HG03520 (cell line): Measurements from ENCODE around the gene FBXO27.
"Not testable (repeated sequence)": the region's sequence is repeated elsewhere in the genome, so short reads cannot be mapped to it uniquely, and the experiment has no call there.

Source experiments
- ATAC-seq: cut with Tn5 transposase; IDR thresholded peaks from one replicate; pipeline ENCODE4 v1.9.1; 2021; ENCODE audit warnings: mild to moderate bottlenecking, moderate library complexity; ENCODE audit not compliant: unreplicated experiment

The FBXO27 gene

DNA sequence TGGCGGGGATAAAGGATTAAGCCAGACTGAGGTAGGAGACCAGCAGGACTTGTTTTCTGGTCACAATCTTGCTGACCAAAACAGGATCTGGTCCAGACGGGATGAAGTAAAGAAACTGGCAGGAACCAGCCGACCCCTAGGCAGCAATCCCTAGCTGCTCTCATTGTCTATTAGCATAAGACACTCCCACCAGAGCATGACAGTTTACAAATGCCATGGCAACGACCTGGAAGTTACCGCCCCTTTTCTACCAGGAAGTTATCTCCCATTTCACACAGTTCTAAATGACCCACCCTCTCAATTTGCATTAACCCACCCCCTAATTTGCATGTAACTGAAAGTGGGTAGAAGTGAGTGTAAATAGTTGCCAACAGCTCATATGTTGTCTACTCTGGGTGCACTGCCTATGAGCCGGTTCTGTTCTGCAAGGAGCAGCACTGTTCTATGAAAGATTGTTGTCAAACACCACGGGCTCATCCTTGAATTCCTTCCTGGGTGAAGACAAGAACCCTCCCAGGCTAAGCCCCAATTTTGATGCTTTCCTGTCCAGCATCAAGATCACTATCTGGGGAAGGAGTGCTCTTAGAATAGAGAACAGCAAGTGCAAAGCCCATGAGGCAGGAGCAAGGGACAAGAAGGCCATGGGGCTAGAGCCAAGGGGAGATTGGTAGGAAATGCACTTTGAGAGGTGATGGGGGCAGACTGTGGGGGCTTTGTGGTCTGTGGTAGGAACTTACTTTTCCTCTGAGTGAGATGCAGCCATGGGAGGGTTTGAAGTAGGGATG is 13.9 kb upstream of the FBXO27 start:
- no peak for ATAC-seq

DNA sequence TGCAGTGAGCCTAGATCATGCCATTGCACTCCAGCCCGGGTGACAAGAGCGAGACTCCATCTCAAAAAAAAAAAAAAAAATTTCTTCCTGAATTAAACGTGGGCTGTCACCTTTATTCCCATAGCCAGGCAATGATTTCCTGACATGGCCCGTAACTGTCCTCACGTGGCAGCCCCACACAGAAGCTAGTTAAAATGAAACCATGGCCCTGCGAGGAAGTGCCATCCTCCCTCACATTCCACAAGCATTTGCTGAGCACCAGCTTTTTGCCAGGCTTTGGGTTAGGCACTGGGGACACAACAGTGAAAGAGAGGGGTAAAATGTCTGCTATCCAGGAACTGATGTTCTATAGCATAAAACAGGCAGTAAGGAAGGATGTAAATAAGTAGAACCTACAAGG is 13.2 kb upstream of the FBXO27 start:
- no peak for ATAC-seq

DNA sequence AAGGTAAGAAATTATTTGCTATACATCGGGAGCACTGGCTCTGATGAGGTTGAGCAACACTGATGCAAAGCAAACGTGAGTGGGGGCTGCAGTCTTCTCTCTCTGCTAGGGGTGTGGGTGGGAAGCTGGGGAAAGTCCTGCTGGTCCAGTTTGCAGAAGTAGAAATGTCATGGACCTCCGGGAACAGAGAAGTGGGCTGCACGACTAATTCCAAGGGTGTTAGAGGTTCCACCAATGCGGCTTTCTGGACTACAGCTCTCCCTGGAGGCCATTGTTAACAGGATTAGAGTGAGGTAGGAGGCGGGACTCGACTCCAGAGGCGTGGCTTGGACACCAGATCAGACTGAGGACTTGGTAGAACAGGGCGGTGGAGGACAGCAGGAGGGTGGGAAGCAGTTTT is 5.7 kb upstream of the FBXO27 start:
- no peak for ATAC-seq

DNA sequence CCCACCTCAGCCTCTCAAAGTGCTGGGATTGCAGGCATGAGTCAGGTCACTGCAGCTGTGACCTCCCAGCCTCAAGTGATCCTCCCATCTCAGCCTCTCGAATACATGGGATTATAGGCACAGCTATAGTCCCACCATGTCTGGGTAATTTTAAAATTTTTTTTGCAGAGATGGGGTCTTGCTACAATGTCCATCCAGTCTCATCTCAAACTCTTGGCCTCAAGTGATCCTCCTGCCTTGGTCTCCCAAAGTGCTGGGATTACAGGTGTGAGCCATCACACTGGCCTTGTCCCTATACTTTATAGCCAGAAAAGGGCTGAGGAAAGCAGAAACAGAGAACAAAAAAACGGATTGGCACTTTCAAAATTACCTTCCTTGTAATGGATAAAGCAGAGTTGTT is 4.8 kb upstream of the FBXO27 start:
- ATAC-seq = no peak

DNA sequence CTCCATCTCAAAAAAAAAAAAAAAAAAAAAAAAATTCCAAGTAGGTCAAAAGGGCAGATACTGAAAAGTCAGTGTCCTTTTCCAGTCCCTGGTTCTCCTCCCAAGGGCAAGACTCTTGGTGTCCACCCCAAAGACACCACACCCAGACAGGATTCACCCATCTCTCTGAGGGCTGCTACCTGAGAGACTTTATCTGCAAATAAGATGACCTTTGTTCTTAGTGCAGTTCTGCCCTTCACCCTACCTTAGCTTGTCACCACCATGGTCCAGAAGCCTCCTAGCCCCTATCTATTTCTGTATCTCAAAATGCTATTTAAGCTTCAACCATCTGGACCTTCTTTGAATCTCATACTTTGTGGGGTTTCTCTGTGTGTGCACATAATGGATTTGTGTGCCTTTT is 4.2 kb upstream of the FBXO27 start:
- ATAC-seq = no peak

DNA sequence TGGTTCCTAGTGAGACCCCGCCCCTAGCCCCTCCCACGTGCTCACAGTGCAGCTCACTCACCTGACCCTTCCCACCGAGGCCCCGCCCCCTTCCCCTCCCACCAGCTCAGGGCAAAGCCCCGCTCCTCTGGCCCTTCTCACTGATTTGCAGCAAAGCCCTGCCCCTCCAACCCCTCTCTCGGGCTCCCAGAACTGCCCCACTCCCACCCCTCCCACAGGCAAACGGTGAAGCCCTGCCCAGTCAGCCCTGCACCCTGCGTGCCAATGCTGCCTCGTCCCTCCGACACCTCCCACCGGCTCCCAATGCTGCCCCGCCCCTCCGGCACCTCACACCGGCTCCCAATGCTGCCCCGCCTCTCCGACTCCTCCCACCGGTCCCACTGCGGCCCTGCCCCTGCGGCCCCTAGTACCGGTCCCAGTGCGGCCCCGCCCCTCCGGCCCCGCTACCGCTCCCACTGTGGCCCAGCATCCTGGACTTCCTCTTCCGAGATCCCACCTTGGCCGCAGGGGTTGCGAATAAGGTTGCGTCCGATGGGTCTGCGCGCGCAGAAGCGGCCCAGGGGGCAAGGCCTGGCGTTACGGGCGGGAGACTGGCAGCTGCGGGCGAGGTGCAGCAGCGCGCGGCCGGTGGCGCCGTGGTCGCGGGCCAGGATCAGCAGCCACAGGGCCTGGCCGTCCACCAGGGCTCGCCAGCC is 834 bp downstream of the FBXO27 start:
- peak; percentile 76 for ATAC-seq

DNA sequence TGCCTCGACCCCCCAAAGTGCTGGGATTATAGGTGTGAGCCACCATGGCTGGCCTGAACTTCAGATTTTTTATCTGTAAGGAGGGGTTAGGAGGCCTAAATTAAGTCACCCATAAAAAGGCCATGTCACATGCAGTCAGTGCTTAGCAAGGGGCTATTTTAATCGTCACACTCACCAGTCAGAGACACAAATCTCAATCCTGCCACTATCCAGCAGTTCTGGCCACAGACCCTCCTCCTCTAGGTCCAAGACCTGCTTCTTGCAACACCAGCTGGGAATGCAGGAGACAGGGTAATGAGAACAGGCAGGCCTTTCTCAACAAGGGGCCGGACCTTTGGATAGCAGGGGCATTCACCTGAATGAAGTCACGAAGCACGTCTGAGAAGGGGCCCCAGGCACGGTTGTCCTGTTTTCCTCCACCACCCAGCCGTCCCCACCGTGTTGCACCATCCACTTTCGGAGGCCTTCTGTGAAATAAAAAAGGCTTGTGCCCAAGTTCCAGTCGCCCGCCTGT is 1.4 kb downstream of the FBXO27 start:
- no peak for ATAC-seq

DNA sequence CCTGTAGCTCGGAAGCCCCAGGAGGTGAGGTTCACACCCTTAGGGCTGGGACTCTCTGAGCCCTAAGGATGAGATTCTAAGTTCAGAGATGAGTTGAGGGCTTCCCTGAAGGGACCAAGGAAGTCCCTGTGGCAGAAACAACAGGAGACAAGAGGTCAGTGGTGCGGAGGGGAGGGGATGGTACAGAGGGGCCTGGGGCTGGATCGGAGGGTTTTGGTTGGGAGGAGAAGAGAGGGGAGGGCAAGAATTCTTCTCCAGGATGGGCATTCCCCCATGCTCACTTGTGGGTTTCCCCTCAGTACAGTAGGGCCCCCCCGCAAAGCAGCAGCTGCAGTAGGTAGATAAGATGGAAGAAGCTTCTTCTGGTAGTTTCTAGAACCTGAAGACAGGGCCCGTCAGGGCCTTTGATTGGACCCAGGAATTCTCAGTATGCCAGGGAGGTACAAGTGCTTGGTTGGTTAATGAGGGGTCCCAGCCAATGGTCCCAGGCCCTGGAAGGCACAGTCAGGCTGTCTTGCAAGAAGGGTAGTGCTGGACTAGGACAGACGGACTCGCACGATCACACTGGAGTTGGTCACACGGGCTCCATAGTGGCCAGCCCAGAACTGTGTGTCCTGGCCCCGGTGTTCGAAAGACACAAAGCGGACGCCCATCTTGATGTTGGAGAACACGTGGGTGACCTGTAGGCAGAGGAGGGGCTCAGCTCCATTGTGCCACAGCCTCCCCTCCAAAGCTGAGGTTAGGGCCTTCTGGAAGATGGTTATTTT is 7.3 kb downstream of the FBXO27 start:
- ATAC-seq = no peak

DNA sequence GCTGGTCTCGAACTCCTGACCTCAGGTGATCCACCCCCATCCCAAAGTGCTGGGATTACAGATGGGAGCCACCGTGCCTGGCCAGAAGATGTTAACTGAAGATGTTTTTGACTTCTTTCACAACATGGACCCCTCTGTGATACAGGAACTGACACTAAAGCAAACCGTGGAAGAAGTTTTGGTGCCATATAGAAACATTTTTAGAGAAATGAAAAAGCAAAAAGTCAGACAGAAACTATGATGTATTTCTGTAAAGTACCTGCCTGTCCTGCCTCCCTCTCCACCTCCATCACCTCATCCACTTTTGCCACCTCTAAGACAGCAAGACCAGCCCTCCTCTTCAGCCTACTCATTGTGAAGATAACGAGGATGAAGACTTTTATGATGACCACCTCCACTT is 11.3 kb downstream of the FBXO27 start:
- ATAC-seq = no peak

DNA sequence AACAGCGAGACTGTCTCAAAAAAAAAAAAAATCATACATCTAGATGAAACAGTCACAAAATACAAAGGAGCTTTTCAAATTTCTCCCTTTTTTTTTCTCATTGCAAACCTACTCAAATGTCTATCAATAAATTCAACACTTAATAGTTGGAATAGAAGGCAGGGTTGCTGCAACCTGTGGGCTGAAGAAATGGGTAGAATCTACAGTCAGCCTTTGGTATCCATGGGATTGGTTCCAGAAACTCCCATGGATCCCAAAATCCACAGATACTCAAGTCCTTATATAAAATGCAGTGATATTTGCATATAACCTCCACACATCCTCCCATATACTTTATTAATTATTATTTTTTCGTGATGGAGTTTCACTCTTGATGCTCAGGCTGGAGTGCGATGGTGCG is 14.7 kb downstream of the FBXO27 start:
- ATAC-seq = no peak

DNA sequence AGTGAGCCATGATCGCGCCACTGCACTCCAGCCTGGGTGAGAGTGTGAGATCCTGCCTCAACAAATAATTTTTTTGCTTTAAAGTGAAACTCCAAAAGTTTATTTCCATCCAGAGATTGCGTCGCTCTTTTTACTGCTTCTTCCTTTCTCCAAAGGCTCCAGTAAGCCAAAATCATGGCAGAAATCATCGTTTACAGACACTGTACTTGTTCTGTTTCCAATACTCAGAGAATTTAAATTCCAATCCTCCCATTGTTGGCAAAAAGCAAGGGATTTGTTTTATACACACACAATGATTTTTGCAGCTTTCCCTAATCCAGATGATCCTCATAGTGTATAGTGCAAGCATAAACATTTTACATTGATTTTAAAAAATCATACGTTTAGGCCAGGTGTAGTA is 15.3 kb downstream of the FBXO27 start:
- ATAC-seq = no peak

DNA sequence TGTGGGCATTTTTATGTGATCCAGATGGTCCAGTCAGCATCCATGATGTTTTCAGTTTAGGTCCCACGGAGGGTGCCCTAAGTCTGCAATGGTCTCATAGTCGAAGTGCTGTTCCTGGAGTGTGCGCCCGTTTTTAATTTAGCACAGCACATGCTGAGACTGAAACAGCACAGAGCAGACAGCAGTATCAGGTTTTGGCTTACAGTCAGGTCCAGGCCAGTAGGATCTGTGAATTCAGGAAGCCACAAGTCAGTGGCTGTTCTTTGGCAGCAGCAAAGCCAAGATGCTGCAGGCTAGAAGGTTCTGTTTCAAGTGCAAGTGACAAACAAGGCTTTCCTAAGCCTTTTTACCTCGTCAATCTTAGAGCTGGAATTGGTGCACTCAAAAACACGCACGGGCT is 18.3 kb downstream of the FBXO27 start:
- no peak for ATAC-seq

DNA sequence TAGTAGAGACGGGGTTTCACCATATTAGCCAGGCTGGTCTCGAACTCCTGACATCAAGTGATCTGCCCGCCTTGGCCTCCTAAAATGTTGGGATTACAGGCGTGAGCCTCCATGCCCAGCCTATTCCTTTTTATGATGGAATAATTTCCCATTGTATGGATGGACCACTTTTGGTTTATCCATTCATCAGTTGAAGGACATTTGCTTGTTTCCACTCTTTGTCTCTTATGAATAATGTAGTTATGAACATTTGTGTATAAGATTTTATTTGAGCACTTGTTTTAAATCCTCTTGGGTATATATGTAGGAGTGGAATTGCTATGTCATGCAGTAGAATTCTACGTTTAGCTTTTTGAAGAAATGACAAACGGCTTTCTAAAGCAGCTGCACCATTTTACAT is 23.3 kb downstream of the FBXO27 start:
- ATAC-seq = no peak

DNA sequence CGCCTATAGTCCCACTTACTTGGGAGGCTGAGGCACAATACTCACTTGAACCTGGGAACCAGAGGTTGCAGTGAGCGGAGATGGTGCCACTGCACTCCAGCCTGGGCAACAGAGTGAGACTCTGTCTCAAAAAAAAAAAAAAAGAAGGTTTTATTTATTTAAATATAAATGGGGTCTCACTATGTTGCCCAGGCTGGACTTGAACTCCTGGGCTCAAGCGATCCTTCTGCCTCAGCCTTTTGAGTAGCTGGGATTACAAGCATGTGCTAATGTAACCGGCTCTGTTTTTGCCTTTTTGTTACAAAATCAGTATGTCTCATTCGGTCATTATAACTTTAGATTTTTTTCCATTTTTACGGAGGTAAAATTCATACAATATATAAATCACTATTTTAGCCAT is 24.2 kb downstream of the FBXO27 start:
- ATAC-seq = no peak

DNA sequence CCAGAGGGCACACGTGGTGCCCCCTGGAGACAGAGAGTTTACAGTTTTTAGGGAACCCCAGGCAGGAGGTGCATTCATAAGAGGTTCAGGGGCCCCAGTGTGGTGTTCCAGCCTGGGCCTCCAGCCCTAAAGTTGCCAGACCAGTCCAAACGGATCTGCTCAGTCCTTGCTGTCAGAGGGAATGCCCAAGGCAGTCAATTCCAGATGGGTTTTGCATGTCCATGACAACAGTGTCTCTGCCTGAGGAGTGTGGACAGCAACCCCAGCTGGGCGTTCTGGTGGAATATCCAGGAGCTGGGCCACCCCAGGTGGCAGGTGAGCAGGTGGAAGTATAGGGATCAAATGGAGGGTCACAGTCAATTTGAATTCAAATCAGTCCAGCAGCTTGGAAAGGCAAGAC is 25.3 kb downstream of the FBXO27 start:
- ATAC-seq = no peak

DNA sequence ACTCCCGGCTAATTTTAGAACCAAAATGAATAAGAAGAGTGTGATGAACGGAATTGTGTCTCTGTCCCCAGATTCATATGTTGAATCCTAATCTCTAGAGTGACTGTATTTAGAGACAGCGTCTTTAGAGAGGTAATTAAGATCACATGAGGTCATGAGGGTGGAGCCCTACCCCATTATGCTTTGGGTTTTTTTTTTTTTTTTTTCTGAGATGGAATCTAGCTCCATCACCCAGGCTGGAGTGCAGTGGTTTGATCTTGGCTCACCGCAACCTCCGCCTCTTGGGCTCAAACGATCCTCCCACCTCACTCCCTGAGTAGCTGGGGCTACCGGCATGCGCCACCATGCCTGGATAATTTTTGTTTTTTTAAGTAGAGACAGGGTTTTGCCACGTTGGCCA is 27.9 kb downstream of the FBXO27 start:
- no peak for ATAC-seq

DNA sequence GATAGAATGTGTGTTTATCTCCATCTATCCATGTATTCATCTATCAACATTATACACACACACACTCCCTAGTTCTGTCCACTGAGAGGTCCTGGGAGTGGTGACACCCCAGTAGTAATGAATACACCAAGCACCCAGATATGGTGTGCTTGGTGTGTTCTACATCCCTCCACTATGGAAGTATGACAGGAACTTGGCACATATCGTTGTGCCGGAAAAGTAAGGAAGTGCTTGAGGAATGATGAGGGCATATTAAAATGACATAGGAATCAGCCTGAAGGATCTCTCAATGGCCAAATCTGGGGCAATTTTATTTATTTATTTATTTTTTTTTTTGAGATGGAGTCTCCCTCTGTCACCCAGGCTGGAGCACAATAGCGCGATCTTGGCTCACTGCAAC is 28.6 kb downstream of the FBXO27 start:
- ATAC-seq = no peak

DNA sequence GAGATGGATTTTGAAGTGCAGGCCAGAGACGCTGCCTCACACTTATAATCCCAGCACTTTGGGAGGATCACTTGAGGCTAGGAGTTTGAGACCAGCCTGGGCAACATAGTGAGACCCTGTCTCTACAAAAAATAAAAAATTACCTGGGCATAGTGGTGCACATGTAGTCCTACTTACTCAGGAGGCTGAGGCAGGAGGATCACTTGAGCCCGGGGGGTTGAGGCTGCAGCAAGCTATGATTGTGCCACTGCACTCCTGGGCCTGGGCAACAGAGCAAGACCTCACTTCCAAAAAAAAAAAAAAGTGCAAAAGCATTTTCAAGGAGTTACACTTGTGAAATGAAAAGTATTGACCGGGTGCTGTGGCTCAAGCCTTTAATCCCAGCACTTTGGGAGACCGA is 29.2 kb downstream of the FBXO27 start:
- no peak for ATAC-seq

DNA sequence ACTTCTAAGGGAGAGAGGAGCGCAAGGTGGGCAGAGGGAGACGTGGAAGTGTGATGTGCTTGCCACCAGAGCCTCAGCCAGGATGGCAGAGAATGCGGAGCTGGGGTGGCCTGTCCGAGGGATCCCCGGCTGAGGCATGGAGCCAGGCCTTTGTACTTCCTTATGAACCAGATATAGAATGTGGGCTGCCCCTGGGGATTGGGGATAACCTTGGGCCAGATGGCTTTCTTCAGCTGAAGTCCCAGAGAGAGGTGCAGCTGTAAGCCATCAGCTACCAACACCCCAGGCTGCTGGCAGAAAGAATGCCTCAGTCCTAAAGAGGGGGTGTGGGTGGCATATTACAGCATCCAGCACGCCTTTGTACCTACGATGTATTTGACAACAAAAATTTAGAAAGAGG is 31.3 kb downstream of the FBXO27 start:
- no peak for ATAC-seq

DNA sequence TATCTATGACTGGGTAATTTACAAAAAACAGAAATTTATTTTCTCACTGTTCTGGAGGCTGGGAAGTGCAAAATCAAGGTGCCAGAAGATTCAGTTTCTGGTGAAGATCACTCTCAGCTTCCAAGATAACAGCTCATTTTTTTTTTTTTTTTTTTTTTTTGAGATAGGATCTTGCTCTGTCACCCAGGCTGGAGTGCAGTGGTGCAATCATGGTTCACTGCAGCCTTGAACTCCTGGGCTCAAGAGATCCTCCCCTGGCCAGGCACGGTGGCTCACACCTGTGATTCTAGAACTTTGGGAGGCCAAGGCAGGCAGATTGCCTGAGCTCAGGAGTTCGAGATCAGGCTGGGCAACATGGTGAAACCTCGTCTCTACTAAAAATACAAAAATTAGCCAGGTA is 34.8 kb downstream of the FBXO27 start:
- ATAC-seq = not testable (repeated sequence)

DNA sequence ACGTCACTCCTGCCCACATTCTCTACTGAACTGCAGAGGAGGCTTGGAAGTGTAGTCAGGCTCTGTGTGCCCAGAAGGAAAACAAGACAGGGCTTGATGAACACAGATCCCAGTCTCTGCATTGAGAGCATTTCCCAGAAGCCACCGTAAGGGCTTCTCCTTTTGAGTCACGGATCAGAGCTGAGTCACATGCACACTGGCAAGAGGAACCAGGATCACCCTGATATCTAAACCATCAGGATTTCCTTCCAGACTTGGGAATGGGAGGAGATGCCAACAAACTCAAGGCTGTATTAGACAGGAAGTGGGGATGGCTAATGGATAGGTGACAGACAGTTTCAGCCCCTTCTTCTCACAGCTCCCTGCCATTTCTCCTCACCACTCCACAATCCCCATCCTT is 39.1 kb downstream of the FBXO27 start:
- no peak for ATAC-seq
